GM12878 (cell line): ENCODE measurements around the gene SCYL1. TPM values are rescaled to one million over a fixed set of nuclear protein-coding genes. Genes with fewer than 3 reads are reported as not detected.

Experiments used
- ATAC-seq: fragments of 200-7000 bp; cut with Tn5 transposase; 3 replicates; pipeline ENCODE4 v1.9.1; 2020; ENCODE audit warnings: mild to moderate bottlenecking, moderate library complexity
- BruUV-seq: library from RNA; stranded (reverse); fragments of 400-500 nt; replicated peaks from 2 replicates; lab custom pipeline; 2021; lab: Mats Ljungman, UMichigan
- CTCF ChIA-PET: fragments of 300-600 bp; sonication (Branson Sonifier 250); formaldehyde crosslinking; extraction: SDS; loops from one replicate; lab custom pipeline; 2021; ENCODE audit warnings: inconsistent platforms; lab: Yijun Ruan, JAX
- POLR2A ChIA-PET: fragments of 350-600 bp; formaldehyde crosslinking; extraction: SDS; loops from one replicate; lab custom pipeline; 2021; ENCODE audit warnings: inconsistent platforms; lab: Charles Lee
- RAD21 ChIA-PET: fragments of 300-600 bp; sonication (Branson Sonifier 250); formaldehyde crosslinking; loops from one replicate; lab custom pipeline; 2023; ENCODE audit warnings: antibody characterized with exemption; ENCODE audit not compliant: unreplicated experiment; lab: Charles Lee
- SMC1A ChIA-PET: fragments of 300-600 bp; sonication (Branson Sonifier 250); formaldehyde crosslinking; loops from one replicate; lab custom pipeline; 2023; ENCODE audit not compliant: unreplicated experiment, uncharacterized antibody; lab: Charles Lee
- DNase-seq: peaks from one replicate; pipeline ENCODE4 v3.0.0-alpha.2; 2011; ENCODE audit warnings: low read depth, low spot score
- FAIRE-seq: peaks from 3 replicates; lab custom pipeline; 2011; peaks lifted over from hg19 to GRCh38; lab: Jason Lieb, UNC
- H2AFZ ChIP-seq: 2 replicates; pipeline ENCODE4 v1.6.0; 2011; ENCODE audit warnings: low read depth, low read length, control low read depth; ENCODE audit not compliant: control insufficient read depth
- H3K27ac ChIP-seq: 2 replicates; pipeline ENCODE4 v1.5.1; 2011; ENCODE audit warnings: control low read depth; ENCODE audit not compliant: control insufficient read depth, insufficient read depth
- H3K27me3 ChIP-seq, 2 experiments: replicated peaks in 1 of 2; 2 replicates each; pipeline versions ENCODE4 v1.6.0 to v1.6.1; 2011; ENCODE audit warnings: low read length in 1 of 2; ENCODE audit not compliant: control insufficient read depth in 2 of 2, insufficient read depth in 2 of 2
- H3K36me3 ChIP-seq, 2 experiments: 2 replicates each; pipeline ENCODE4 v1.5.1; 2011; ENCODE audit warnings: low read length in 1 of 2; ENCODE audit not compliant: control insufficient read depth in 2 of 2, insufficient read depth in 2 of 2
- H3K4me1 ChIP-seq: 2 replicates; pipeline ENCODE4 v1.6.1; 2011; ENCODE audit warnings: mild to moderate bottlenecking, low read length, moderate library complexity, mixed read lengths; ENCODE audit not compliant: control insufficient read depth, insufficient read depth
- H3K4me2 ChIP-seq: 2 replicates; pipeline ENCODE4 v1.6.0; 2011; ENCODE audit warnings: control low read depth; ENCODE audit not compliant: control insufficient read depth, insufficient read depth
- H3K4me3 ChIP-seq: fragments of 200-600 bp; sonication (generic); 2 replicates; pipeline ENCODE4 v1.5.1; 2016
- H3K79me2 ChIP-seq: 2 replicates; pipeline ENCODE4 v1.6.0; 2011; ENCODE audit warnings: low read length; ENCODE audit not compliant: control insufficient read depth, insufficient read depth
- H3K9ac ChIP-seq: 2 replicates; pipeline ENCODE4 v1.8.0; 2011; ENCODE audit warnings: low read length, control low read depth, mixed read lengths; ENCODE audit not compliant: control insufficient read depth, insufficient read depth
- H3K9me3 ChIP-seq: replicated peaks from 3 replicates; pipeline ENCODE4 v1.5.1; 2011; ENCODE audit warnings: mild to moderate bottlenecking, low read length; ENCODE audit not compliant: control insufficient read depth, insufficient read depth
- H4K20me1 ChIP-seq: 2 replicates; pipeline ENCODE4 v1.6.0; 2011; ENCODE audit not compliant: control insufficient read depth, insufficient read depth
- BHLHE40 ChIP-seq, 2 experiments: fragments of 450-650 bp in 1 of 2; IDR thresholded peaks; 2 replicates each; pipeline ENCODE4 v1.6.1; 2011 to 2017; ENCODE audit warnings: low read depth in 2 of 2, borderline replicate concordance in 1 of 2, improper control_type of control experiment in 1 of 2, low read length in 1 of 2, mild to moderate bottlenecking in 1 of 2
- BRCA1 ChIP-seq: IDR thresholded peaks from 2 replicates; pipeline ENCODE4 v1.6.1; 2011; ENCODE audit warnings: low read depth, low read length, improper control_type of control experiment
- FOS ChIP-seq: IDR thresholded peaks from 3 replicates; pipeline ENCODE4 v1.6.1; 2011; ENCODE audit warnings: borderline replicate concordance; ENCODE audit not compliant: insufficient read length; ENCODE audit errors: extremely low read depth
- IRF4 ChIP-seq: IDR thresholded peaks from 2 replicates; pipeline ENCODE4 v1.6.1; 2011; ENCODE audit warnings: low read depth, low read length
- KAT2A ChIP-seq: conservative IDR thresholded peaks from 2 replicates; pipeline ENCODE4 v1.6.1; 2011; ENCODE audit warnings: low read depth, low read length; ENCODE audit not compliant: control insufficient read depth
- MEF2B ChIP-seq: fragments of 450-650 bp; IDR thresholded peaks from 2 replicates; pipeline ENCODE4 v1.6.1; 2018; ENCODE audit warnings: mild to moderate bottlenecking, moderate library complexity; ENCODE audit not compliant: partially characterized antibody, poor library complexity, severe bottlenecking
- MYC ChIP-seq: IDR thresholded peaks from 2 replicates; pipeline ENCODE4 v1.6.1; 2011; ENCODE audit warnings: mild to moderate bottlenecking, low read length, moderate library complexity, inconsistent platforms; ENCODE audit not compliant: insufficient read depth, insufficient replicate concordance, insufficient read length, severe bottlenecking
- NBN ChIP-seq: fragments of 450-650 bp; IDR thresholded peaks from 2 replicates; pipeline ENCODE4 v1.6.1; 2016
- NR2C2 ChIP-seq: IDR thresholded peaks from 2 replicates; pipeline ENCODE4 v1.6.1; 2011; ENCODE audit warnings: borderline replicate concordance, low read depth; ENCODE audit not compliant: control insufficient read depth, insufficient read length
- PAX8 ChIP-seq: fragments of 450-650 bp; IDR thresholded peaks from 2 replicates; pipeline ENCODE4 v1.6.1; 2017; ENCODE audit warnings: mild to moderate bottlenecking, moderate library complexity
- RELA ChIP-seq: fragments of 450-650 bp; IDR thresholded peaks from 2 replicates; pipeline ENCODE4 v1.8.0; 2014; ENCODE audit warnings: borderline replicate concordance; ENCODE audit not compliant: partially characterized antibody
- SMAD1 ChIP-seq: fragments of 450-650 bp; IDR thresholded peaks from 2 replicates; pipeline ENCODE4 v1.6.1; 2018; ENCODE audit warnings: mild to moderate bottlenecking, low read depth; ENCODE audit not compliant: partially characterized antibody
- SPI1 ChIP-seq: IDR thresholded peaks from 2 replicates; pipeline ENCODE4 v1.6.1; 2011; ENCODE audit warnings: low read depth, mild to moderate bottlenecking, low read length, moderate library complexity, borderline replicate concordance; ENCODE audit not compliant: insufficient read depth
- TBL1XR1 ChIP-seq: IDR thresholded peaks from 2 replicates; pipeline ENCODE4 v1.6.1; 2012; ENCODE audit warnings: low read depth, low read length, improper control_type of control experiment
- YBX1 ChIP-seq: fragments of 450-650 bp; IDR thresholded peaks from 2 replicates; pipeline ENCODE4 v1.6.1; 2016; ENCODE audit warnings: antibody characterized with exemption
- ZBTB33 ChIP-seq: fragments of 450-650 bp; IDR thresholded peaks from 2 replicates; pipeline ENCODE4 v1.6.1; 2017; ENCODE audit warnings: mild to moderate bottlenecking
- ZNF207 ChIP-seq: fragments of 450-650 bp; IDR thresholded peaks from 2 replicates; pipeline ENCODE4 v1.6.1; 2014; ENCODE audit warnings: antibody characterized with exemption, mild to moderate bottlenecking, borderline replicate concordance
- WGBS: methylation state at CpG from one replicate; pipeline ENCODE4 v1.1.6; 2016; ENCODE audit warnings: low lambda C conversion rate; ENCODE audit not compliant: insufficient replicate concordance, insufficient coverage; ENCODE audit errors: missing lambda C conversion rate; 5-methylcytosine and 5-hydroxymethylcytosine counted together
- in situ Hi-C: fragments of 300-500 bp; cut with MboI; formaldehyde crosslinking; loops from 9 replicates; pipeline ENCODE4 v1.14.3; 2018; ENCODE audit warnings: mixed read lengths
- intact Hi-C: fragments of 100-400 bp; cut with micrococcal nuclease; formaldehyde crosslinking; loops from one replicate; pipeline ENCODE4 v1.14.2; 2022; ENCODE audit not compliant: unreplicated experiment
- polyA plus RNA-seq, 11 experiments: library from polyadenylated mRNA; depleted of rRNA in 4 of 11; unstranded in 6 of 11; stranded (reverse) in 5 of 11; fragments of >200 nt; fragmentation: Nextera tagmentation in 4 of 11; fragmentation: Illumina TruSeq in 1 of 11; extraction: Ambion mirVana in 4 of 11; extraction: Trizol in 1 of 11; gene quantifications; 1 replicate in 1 of 11; 2 replicates in 10 of 11; pipeline versions ENCODE4 v1.2.1 to v1.2.3, GENCODE V29; 2011 to 2016; ENCODE audit warnings: inconsistent platforms in 2 of 11, missing spikeins in 2 of 11, low read depth in 1 of 11
- total RNA-seq, 4 experiments: library from RNA; depleted of rRNA in 3 of 4; stranded (reverse); fragments of >200 nt in 3 of 4; fragmentation: Illumina TruSeq in 1 of 4; extraction: Trizol in 1 of 4; gene quantifications; 2 replicates each; pipeline versions ENCODE4 v1.2.1 to v1.2.3, GENCODE V29; 2013 to 2021
- TF ChIP-seq, protein P1 (sequence below): IDR thresholded peaks from 2 replicates; pipeline ENCODE4 v1.6.1; 2011; ENCODE audit warnings: mild to moderate bottlenecking, low read depth, low read length, moderate library complexity; ENCODE audit not compliant: insufficient replicate concordance
- TF ChIP-seq, protein P2 (sequence below): IDR thresholded peaks from 2 replicates; pipeline ENCODE4 v1.6.1; 2012; ENCODE audit warnings: low read depth, low read length, improper control_type of control experiment

Gene SCYL1
- total and polyA plus RNA-seq, 10 of the 15 experiments (the other 5 are each of a cell fraction or from before 2014, with no cell fraction given), result 0.80 to 82.7 (median 51.2) TPM

- Histone ChIP-seq H3K9ac (peak overlapping the region; percentile 100), H3K4me3 (peak overlapping the region; percentile 98), H3K79me2 (peaks cover 91% of the 10 kb centered on the region), H3K36me3 (peaks cover 6 to 36% of the 10 kb centered on the region in 2 experiments), H3K27ac (peak overlapping the region; percentile 28; the same call in 1 of the 2 replicates), H2AFZ (no peak overlapping the region), H3K9me3 (no peaks in the 10 kb centered on the region), H4K20me1 (peaks cover 15% of the 10 kb centered on the region), H3K4me2 (peak overlapping the region; percentile 87), H3K4me1 (peaks cover 9% of the 10 kb centered on the region; the same call in 1 of the 2 replicates), H3K27me3 (no peaks in the 10 kb centered on the region)
- ChIA-PET POLR2A (interaction anchor here (0.7 to 10.3 kb wide), 10 partner anchors 10 to 125 kb away, joined by 3 to 323 read pairs (median 6); partner anchors contain the start of genes MALAT1, NEAT1 and SLC25A45), CTCF (interaction anchor here (0.7 to 27.9 kb wide), 9 partner anchors 7 to 169 kb away, joined by 3 to 728 read pairs (median 4); partner anchors contain the start of genes DPF2 and MALAT1), SMC1A (interaction anchor here (0.7 to 19.3 kb wide), 7 partner anchors 8 to 88 kb away, joined by 3 to 481 read pairs (median 6); partner anchors contain the start of gene MALAT1), RAD21 (interaction anchor here (1.7 to 14.2 kb wide), 5 partner anchors 8 to 81 kb away, joined by 5 to 282 read pairs (median 179); partner anchors contain the start of gene NEAT1)
- WGBS, result 0% methylated on average over 6 of the region's 6 CpGs
- no peak for DNase-seq
- no peak for FAIRE-seq
- in situ Hi-C loops (no loop called here), intact Hi-C loops (no loop called here)
- no peak for ATAC-seq
- TSS peak; percentile 3 for BruUV-seq
- TF ChIP-seq RELA (no peak), IRF4 (no peak), SMAD1 (peak; percentile 93), MEF2B (no peak), BHLHE40 (IDR thresholded peaks at IDR 0.05; ENCODE audit: borderline replicate concordance in 1 of 2, low read depth in 2 of 2, low read length in 1 of 2) (no peak), FOS (no peak), PAX8 (no peak), NBN (0 out of 2 replicates have a peak, but pooled peaks have one; percentile 22), KAT2A (no peak), YBX1 (no peak), TBL1XR1 (no peak), ZNF207 (no peak), BRCA1 (no peak), SPI1 (no peak), NR2C2 (no peak), MYC (no peak), ZBTB33 (no peak)
- TF ChIP-seq, protein P1, sequence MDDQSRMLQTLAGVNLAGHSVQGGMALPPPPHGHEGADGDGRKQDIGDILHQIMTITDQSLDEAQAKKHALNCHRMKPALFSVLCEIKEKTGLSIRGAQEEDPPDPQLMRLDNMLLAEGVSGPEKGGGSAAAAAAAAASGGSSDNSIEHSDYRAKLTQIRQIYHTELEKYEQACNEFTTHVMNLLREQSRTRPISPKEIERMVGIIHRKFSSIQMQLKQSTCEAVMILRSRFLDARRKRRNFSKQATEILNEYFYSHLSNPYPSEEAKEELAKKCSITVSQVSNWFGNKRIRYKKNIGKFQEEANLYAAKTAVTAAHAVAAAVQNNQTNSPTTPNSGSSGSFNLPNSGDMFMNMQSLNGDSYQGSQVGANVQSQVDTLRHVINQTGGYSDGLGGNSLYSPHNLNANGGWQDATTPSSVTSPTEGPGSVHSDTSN, result no peak
- TF ChIP-seq, protein P2, sequence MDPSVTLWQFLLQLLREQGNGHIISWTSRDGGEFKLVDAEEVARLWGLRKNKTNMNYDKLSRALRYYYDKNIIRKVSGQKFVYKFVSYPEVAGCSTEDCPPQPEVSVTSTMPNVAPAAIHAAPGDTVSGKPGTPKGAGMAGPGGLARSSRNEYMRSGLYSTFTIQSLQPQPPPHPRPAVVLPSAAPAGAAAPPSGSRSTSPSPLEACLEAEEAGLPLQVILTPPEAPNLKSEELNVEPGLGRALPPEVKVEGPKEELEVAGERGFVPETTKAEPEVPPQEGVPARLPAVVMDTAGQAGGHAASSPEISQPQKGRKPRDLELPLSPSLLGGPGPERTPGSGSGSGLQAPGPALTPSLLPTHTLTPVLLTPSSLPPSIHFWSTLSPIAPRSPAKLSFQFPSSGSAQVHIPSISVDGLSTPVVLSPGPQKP, result no peak
Measured at GRCh38 chr11:65502555-65503367, 22.1 kb upstream of the SCYL1 start.
